CD4-positive, alpha-beta T cell (primary cell): Measurements from ENCODE around the gene SPART. TPM values are rescaled to one million over a fixed set of nuclear protein-coding genes. Genes with fewer than 3 reads are reported as not detected.

Source experiments
- ATAC-seq: fragments of 200-7000 bp; cut with Tn5 transposase; one replicate; pipeline ENCODE4 v1.10.0; 2022; ENCODE audit warnings: mild to moderate bottlenecking; ENCODE audit not compliant: poor library complexity
- CTCF ChIA-PET: fragments of 350-600 bp; sonication (Branson Sonifier 250); formaldehyde crosslinking; loops from one replicate; lab custom pipeline; 2021; ENCODE audit warnings: antibody characterized with exemption, inconsistent platforms; lab: Charles Lee
- POLR2A ChIA-PET: fragments of 350-600 bp; sonication (Branson Sonifier 250); formaldehyde crosslinking; loops from one replicate; lab custom pipeline; 2021; ENCODE audit warnings: antibody characterized with exemption, inconsistent platforms; lab: Charles Lee
- DNase-seq, 14 experiments: peaks; one replicate each; pipeline ENCODE4 v3.0.0-alpha.2; 2013 to 2020; ENCODE audit warnings: mixed read lengths in 2 of 14
- H3K27ac ChIP-seq, 2 donors: one replicate each; pipeline versions ENCODE4 v1.5.1 to v1.7.0; 2013; ENCODE audit warnings: low read length in 2 of 2, low read depth in 1 of 2, mild to moderate bottlenecking in 1 of 2
- H3K27me3 ChIP-seq, 2 experiments: 1 replicate in 1 of 2; 2 replicates in 1 of 2; pipeline versions ENCODE4 v1.6.1 to v1.7.0; 2013; ENCODE audit warnings: low read length in 2 of 2, control low read depth in 1 of 2, mild to moderate bottlenecking in 1 of 2, moderate library complexity in 1 of 2; ENCODE audit not compliant: insufficient read depth in 2 of 2, control insufficient read depth in 1 of 2
- H3K36me3 ChIP-seq: one replicate; pipeline ENCODE4 v1.6.1; 2013; ENCODE audit warnings: low read length, control low read depth; ENCODE audit not compliant: insufficient read depth
- H3K4me1 ChIP-seq: one replicate; pipeline ENCODE4 v1.6.1; 2013; ENCODE audit warnings: low read length, control low read depth; ENCODE audit not compliant: insufficient read depth
- H3K4me3 ChIP-seq: one replicate; pipeline ENCODE4 v1.5.1; 2013; ENCODE audit warnings: mild to moderate bottlenecking, low read length, moderate library complexity
- H3K9me3 ChIP-seq, 2 experiments: 1 replicate in 1 of 2; 2 replicates in 1 of 2; pipeline versions ENCODE4 v1.6.1 to v1.7.0; 2013; ENCODE audit warnings: low read length in 2 of 2, mild to moderate bottlenecking in 2 of 2, control low read depth in 1 of 2, moderate library complexity in 1 of 2; ENCODE audit not compliant: control insufficient read depth in 1 of 2, insufficient read depth in 1 of 2
- H3K27ac Mint-ChIP-seq: one replicate; pipeline ENCODE4 v1.8.0; 2020; ENCODE audit warnings: mixed read lengths
- H3K27me3 Mint-ChIP-seq: one replicate; pipeline ENCODE4 v1.8.0; 2021; ENCODE audit warnings: mixed read lengths
- H3K36me3 Mint-ChIP-seq: one replicate; pipeline ENCODE4 v1.8.0; 2021; ENCODE audit warnings: low read depth, mixed read lengths
- H3K4me1 Mint-ChIP-seq: one replicate; pipeline ENCODE4 v1.8.0; 2021; ENCODE audit warnings: low read depth, mixed read lengths
- H3K4me3 Mint-ChIP-seq: one replicate; pipeline ENCODE4 v1.8.0; 2020; ENCODE audit warnings: mild to moderate bottlenecking, mixed read lengths
- H3K9me3 Mint-ChIP-seq: one replicate; pipeline ENCODE4 v1.8.0; 2020; ENCODE audit warnings: mixed read lengths
- CTCF ChIP-seq: fragments of 200-600 bp; IDR thresholded peaks from one replicate; pipeline ENCODE4 v1.8.0; 2022; ENCODE audit warnings: antibody characterized with exemption, mild to moderate bottlenecking
- intact Hi-C, 2 experiments: fragments of 100-400 bp; cut with DNase I in 1 of 2; cut with micrococcal nuclease in 1 of 2; formaldehyde crosslinking; loops; one replicate each; pipeline versions ENCODE4 v1.15.1 to v1.9.0; 2023 to 2025; cut with DNase I, micrococcal nuclease
- total RNA-seq, 174 experiments: library from RNA in 2 of 174; stranded (reverse) in 2 of 174; gene quantifications; one replicate each; pipeline ENCODE4 v1.2.3 and lab custom pipeline; 2021 to 2026

SPART gene
- total RNA-seq, 2 experiments from 2014 or later, result 22.0 to 22.9 TPM

- Histone ChIP-seq H3K4me1 (no peaks in the 10 kb centered on the region), H3K4me3 (no peak overlapping the region), H3K9me3 (no peaks in the 10 kb centered on the region), H3K36me3 (no peaks in the 10 kb centered on the region), H3K27ac (no peak overlapping the region), H3K27me3 (no peaks in the 10 kb centered on the region)
- Mint-ChIP-seq H3K27me3 (peaks cover 4% of the 10 kb centered on the region), H3K27ac (no peak overlapping the region), H3K9me3 (no peaks in the 10 kb centered on the region), H3K36me3 (no peaks in the 10 kb centered on the region), H3K4me1 (no peaks in the 10 kb centered on the region), H3K4me3 (no peak overlapping the region)
- no peak for DNase-seq
- no peak for ATAC-seq
- ChIA-PET CTCF (no interaction called here), POLR2A (no interaction called here)
- TF ChIP-seq CTCF, result no peak
- intact Hi-C loops, result no loop called here
Measured at GRCh38 chr13:36371185-36371584, 25.0 kb upstream of the SPART start.

GRCh38 chr13:36370108-36370429 is 23.9 kb upstream of the SPART start:
- H3K4me3 Mint-ChIP-seq, result no peak overlapping the region
- ChIA-PET CTCF (no interaction called here), POLR2A (no interaction called here)
- TF ChIP-seq CTCF, result no peak
- H3K27ac Mint-ChIP-seq, result no peak overlapping the region
- Histone ChIP-seq H3K27ac (no peak overlapping the region), H3K9me3 (no peaks in the 10 kb centered on the region), H3K4me3 (no peak overlapping the region), H3K4me1 (no peaks in the 10 kb centered on the region), H3K36me3 (no peaks in the 10 kb centered on the region), H3K27me3 (no peaks in the 10 kb centered on the region)
- no peak for ATAC-seq
- H3K36me3 Mint-ChIP-seq, result no peaks in the 10 kb centered on the region
- peaks cover 3% of the 10 kb centered on the region for H3K27me3 Mint-ChIP-seq
- intact Hi-C loops, result no loop called here
- no peaks in the 10 kb centered on the region for H3K9me3 Mint-ChIP-seq
- DNase-seq, result no peak
- H3K4me1 Mint-ChIP-seq, result no peaks in the 10 kb centered on the region

- ATAC-seq (no peak), DNase-seq (no peak)
- Histone ChIP-seq H3K4me1 (no peaks in the 10 kb centered on the region), H3K27ac (no peak overlapping the region), H3K27me3 (no peaks in the 10 kb centered on the region), H3K9me3 (no peaks in the 10 kb centered on the region), H3K36me3 (no peaks in the 10 kb centered on the region), H3K4me3 (no peak overlapping the region)
- Mint-ChIP-seq H3K27me3 (no peaks in the 10 kb centered on the region), H3K27ac (no peak overlapping the region), H3K4me3 (no peak overlapping the region), H3K4me1 (no peaks in the 10 kb centered on the region), H3K9me3 (no peaks in the 10 kb centered on the region), H3K36me3 (no peaks in the 10 kb centered on the region)
- TF ChIP-seq CTCF, result no peak
- ChIA-PET POLR2A (interaction anchor here (0.6 kb wide), 1 partner anchor 861 kb away, joined by 3 read pairs; no protein-coding TSS in a partner anchor), CTCF (no interaction called here)
- intact Hi-C loops, result no loop called here
Measured at GRCh38 chr13:36369268-36370107, 23.3 kb upstream of the SPART start.
